K562 (cell line): ENCODE data around the gene API5. TPM values are rescaled to one million over a fixed set of nuclear protein-coding genes. Genes with fewer than 3 reads are reported as not detected.

Source experiments
- CSDE1 ChIP-seq, 2 experiments: fragments of 450-650 bp; IDR thresholded peaks; 2 replicates each; pipeline ENCODE4 v1.6.1; 2016; ENCODE audit warnings: mild to moderate bottlenecking in 1 of 2
- FOXP1 ChIP-seq: sonication (generic); formaldehyde crosslinking; IDR thresholded peaks from 2 replicates; pipeline ENCODE4 v1.8.0; 2022; ENCODE audit warnings: mild to moderate bottlenecking, missing genetic modification reagents
- GATAD2B ChIP-seq: fragments of 450-650 bp; IDR thresholded peaks from 2 replicates; pipeline ENCODE4 v1.6.1; 2017; ENCODE audit warnings: mild to moderate bottlenecking, borderline replicate concordance
- HDGF ChIP-seq: fragments of 450-650 bp; IDR thresholded peaks from 2 replicates; pipeline ENCODE4 v1.6.1; 2016
- HMG20B ChIP-seq: fragments of 250-450 bp; sonication (Bioruptor Pico); IDR thresholded peaks from 2 replicates; pipeline ENCODE4 v1.5.0; 2021; ENCODE audit warnings: mild to moderate bottlenecking
- MTF1 ChIP-seq: fragments of 250-450 bp; sonication (Bioruptor Pico); IDR thresholded peaks from 2 replicates; pipeline ENCODE4 v1.9.0; 2021; ENCODE audit warnings: moderate library complexity, mild to moderate bottlenecking, inconsistent platforms, borderline replicate concordance
- POLR2AphosphoS2 ChIP-seq: IDR thresholded peaks from 2 replicates; pipeline ENCODE4 v1.6.1; 2012; ENCODE audit warnings: low read length, improper control_type of control experiment
- POLR2B ChIP-seq: fragments of 450-650 bp; IDR thresholded peaks from 2 replicates; pipeline ENCODE4 v1.6.1; 2018; ENCODE audit warnings: low read depth; ENCODE audit not compliant: partially characterized antibody
- TSC22D4 ChIP-seq: fragments of 450-650 bp; IDR thresholded peaks from 2 replicates; pipeline ENCODE4 v1.6.1; 2016; ENCODE audit warnings: missing genetic modification characterization, missing biosample characterization, control low read depth
- ZBTB1 ChIP-seq: sonication (generic); formaldehyde crosslinking; IDR thresholded peaks from 2 replicates; pipeline ENCODE4 v1.8.1; 2023; ENCODE audit warnings: missing genetic modification reagents, low read depth, mild to moderate bottlenecking, borderline replicate concordance
- ZNF121 ChIP-seq: sonication (generic); formaldehyde crosslinking; conservative IDR thresholded peaks from 2 replicates; pipeline ENCODE4 v1.8.0; 2022; ENCODE audit warnings: missing genetic modification reagents
- polyA plus RNA-seq, 8 experiments: library from polyadenylated mRNA; depleted of rRNA in 4 of 8; stranded (reverse) in 5 of 8; unstranded in 3 of 8; fragments of >200 nt; fragmentation: Nextera tagmentation in 2 of 8; fragmentation: Illumina TruSeq in 1 of 8; extraction: Ambion mirVana in 2 of 8; extraction: Trizol in 1 of 8; gene quantifications; 2 replicates each; pipeline versions ENCODE4 v1.2.1 to v1.2.3, GENCODE V29; 2011 to 2014; ENCODE audit warnings: inconsistent platforms in 1 of 8, missing spikeins in 1 of 8
- total RNA-seq, 7 experiments: library from RNA; depleted of rRNA in 6 of 7; stranded (reverse); fragments of >200 nt in 6 of 7; fragmentation: Illumina TruSeq in 2 of 7; extraction: Trizol in 2 of 7; gene quantifications; 2 replicates each; pipeline versions ENCODE4 v1.2.1 to v1.2.3, GENCODE V29; 2011 to 2021; ENCODE audit warnings: low replicate concordance in 1 of 7
- TF ChIP-seq, protein P1 (sequence below): fragments of 450-650 bp; IDR thresholded peaks from 2 replicates; pipeline ENCODE4 v1.6.1; 2016; ENCODE audit warnings: low read depth
- TF ChIP-seq, protein P2 (sequence below), 2 experiments: IDR thresholded peaks; 2 replicates each; pipeline ENCODE4 v1.6.1; 2012; ENCODE audit warnings: improper control_type of control experiment in 2 of 2, low read depth in 2 of 2, low read length in 2 of 2, borderline replicate concordance in 1 of 2
- TF ChIP-seq, protein P3 (sequence below): fragments of 450-650 bp; formaldehyde crosslinking; IDR thresholded peaks from 2 replicates; pipeline ENCODE4 v1.4.0; 2022; ENCODE audit warnings: missing genetic modification characterization

The API5 gene
- total and polyA plus RNA-seq, 9 of the 15 experiments (the other 6 are each of a cell fraction or from before 2014, with no cell fraction given) = 59.8 to 146 (median 123) TPM

DNA sequence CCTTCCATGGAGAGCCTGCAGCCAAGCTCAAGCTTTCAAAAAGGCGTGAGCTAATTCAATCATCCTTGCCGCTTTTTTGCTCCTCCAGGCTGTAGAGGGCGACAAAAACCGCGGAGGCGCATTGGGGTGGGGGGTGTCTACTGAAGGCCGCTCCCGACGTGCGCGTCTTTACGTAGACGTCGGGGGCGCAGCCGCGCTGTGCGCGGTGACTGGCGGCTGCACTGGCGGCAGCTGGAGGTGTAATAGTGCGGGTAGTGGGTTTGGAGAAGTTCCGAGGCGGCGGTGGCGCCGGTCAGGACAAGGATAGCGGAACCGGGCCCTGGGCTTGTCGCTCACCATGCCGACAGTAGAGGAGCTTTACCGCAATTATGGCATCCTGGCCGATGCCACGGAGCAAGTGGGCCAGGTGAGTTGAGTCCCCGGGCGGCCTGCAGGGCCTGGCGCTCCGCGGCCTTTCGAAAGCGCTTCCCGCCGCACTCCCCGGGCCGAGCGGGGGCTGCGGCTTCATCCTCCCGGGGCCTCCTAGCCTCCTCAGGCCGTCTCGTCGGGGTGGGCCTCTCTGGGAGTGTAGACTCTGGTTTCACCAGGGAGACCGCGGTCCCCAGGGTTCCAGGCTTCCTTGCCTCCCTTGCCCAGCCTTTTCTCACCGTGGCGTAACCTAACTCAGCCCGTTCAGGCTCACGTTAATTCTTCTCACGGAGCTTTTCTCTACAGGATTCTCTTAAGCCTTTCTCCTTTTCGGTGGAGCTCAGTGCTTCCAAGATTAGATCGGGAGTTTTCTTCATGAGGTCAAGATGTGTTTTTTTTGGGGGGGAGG lies at the start of gene API5 (continued):
- TF ChIP-seq, protein P1, sequence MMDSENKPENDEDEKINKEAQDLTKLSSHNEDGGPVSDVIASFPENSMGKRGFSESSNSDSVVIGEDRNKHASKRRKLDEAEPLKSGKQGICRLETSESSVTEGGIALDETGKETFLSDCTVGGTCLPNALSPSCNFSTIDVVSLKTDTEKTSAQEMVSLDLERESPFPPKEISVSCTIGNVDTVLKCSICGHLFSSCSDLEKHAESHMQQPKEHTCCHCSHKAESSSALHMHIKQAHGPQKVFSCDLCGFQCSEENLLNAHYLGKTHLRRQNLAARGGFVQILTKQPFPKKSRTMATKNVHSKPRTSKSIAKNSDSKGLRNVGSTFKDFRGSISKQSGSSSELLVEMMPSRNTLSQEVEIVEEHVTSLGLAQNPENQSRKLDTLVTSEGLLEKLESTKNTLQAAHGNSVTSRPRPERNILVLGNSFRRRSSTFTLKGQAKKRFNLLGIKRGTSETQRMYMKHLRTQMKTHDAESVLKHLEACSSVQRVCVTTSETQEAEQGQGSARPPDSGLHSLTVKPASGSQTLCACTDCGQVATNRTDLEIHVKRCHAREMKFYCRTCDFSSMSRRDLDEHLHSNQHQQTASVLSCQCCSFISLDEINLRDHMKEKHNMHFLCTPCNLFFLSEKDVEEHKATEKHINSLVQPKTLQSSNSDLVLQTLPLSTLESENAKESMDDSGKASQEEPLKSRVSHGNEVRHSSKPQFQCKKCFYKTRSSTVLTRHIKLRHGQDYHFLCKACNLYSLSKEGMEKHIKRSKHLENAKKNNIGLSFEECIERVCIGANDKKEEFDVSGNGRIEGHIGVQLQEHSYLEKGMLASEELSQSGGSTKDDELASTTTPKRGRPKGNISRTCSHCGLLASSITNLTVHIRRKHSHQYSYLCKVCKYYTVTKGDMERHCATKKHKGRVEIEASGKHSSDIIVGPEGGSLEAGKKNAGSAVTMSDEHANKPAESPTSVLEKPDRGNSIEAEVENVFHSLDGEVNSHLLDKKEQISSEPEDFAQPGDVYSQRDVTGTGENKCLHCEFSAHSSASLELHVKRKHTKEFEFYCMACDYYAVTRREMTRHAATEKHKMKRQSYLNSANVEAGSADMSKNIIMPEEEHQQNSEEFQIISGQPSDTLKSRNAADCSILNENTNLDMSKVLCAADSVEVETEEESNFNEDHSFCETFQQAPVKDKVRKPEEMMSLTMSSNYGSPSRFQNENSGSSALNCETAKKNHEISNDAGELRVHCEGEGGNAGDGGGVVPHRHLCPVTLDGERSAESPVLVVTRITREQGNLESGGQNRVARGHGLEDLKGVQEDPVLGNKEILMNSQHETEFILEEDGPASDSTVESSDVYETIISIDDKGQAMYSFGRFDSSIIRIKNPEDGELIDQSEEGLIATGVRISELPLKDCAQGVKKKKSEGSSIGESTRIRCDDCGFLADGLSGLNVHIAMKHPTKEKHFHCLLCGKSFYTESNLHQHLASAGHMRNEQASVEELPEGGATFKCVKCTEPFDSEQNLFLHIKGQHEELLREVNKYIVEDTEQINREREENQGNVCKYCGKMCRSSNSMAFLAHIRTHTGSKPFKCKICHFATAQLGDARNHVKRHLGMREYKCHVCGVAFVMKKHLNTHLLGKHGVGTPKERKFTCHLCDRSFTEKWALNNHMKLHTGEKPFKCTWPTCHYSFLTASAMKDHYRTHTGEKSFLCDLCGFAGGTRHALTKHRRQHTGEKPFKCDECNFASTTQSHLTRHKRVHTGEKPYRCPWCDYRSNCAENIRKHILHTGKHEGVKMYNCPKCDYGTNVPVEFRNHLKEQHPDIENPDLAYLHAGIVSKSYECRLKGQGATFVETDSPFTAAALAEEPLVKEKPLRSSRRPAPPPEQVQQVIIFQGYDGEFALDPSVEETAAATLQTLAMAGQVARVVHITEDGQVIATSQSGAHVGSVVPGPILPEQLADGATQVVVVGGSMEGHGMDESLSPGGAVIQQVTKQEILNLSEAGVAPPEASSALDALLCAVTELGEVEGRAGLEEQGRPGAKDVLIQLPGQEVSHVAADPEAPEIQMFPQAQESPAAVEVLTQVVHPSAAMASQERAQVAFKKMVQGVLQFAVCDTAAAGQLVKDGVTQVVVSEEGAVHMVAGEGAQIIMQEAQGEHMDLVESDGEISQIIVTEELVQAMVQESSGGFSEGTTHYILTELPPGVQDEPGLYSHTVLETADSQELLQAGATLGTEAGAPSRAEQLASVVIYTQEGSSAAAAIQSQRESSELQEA = no peak
- TF ChIP-seq POLR2B (peak; percentile 83), HDGF (no peak), FOXP1 (0 out of 2 replicates have a peak, but pooled peaks have one; percentile 39), ZBTB1 (no peak; the same call in 1 of the 2 replicates), MTF1 (no peak), HMG20B (CRISPR knock-in tag) (no peak), POLR2AphosphoS2 (no peak), GATAD2B (no peak), CSDE1 (IDR thresholded peaks at IDR 0.05) (no peak), ZNF121 (CRISPR knock-in tag) (0 out of 2 replicates have a peak, but pooled peaks have one; percentile 8), TSC22D4 (tag) (no peak)
- TF ChIP-seq, protein P2, sequence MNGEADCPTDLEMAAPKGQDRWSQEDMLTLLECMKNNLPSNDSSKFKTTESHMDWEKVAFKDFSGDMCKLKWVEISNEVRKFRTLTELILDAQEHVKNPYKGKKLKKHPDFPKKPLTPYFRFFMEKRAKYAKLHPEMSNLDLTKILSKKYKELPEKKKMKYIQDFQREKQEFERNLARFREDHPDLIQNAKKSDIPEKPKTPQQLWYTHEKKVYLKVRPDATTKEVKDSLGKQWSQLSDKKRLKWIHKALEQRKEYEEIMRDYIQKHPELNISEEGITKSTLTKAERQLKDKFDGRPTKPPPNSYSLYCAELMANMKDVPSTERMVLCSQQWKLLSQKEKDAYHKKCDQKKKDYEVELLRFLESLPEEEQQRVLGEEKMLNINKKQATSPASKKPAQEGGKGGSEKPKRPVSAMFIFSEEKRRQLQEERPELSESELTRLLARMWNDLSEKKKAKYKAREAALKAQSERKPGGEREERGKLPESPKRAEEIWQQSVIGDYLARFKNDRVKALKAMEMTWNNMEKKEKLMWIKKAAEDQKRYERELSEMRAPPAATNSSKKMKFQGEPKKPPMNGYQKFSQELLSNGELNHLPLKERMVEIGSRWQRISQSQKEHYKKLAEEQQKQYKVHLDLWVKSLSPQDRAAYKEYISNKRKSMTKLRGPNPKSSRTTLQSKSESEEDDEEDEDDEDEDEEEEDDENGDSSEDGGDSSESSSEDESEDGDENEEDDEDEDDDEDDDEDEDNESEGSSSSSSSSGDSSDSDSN (IDR thresholded peaks at IDR 0.05; ENCODE audit: borderline replicate concordance in 1 of 2, low read depth in 2 of 2, low read length in 2 of 2) = peak; percentile 80 to 81; a peak in 2 of 4 replicates
- TF ChIP-seq, protein P3, sequence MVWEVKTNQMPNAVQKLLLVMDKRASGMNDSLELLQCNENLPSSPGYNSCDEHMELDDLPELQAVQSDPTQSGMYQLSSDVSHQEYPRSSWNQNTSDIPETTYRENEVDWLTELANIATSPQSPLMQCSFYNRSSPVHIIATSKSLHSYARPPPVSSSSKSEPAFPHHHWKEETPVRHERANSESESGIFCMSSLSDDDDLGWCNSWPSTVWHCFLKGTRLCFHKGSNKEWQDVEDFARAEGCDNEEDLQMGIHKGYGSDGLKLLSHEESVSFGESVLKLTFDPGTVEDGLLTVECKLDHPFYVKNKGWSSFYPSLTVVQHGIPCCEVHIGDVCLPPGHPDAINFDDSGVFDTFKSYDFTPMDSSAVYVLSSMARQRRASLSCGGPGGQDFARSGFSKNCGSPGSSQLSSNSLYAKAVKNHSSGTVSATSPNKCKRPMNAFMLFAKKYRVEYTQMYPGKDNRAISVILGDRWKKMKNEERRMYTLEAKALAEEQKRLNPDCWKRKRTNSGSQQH (CRISPR knock-in tag) = no peak
